Neural progenitor cell (in vitro differentiated cells): ENCODE data around the gene ZNF232.
"Not testable (repeated sequence)": the region's sequence is repeated elsewhere in the genome, so short reads cannot be mapped to it uniquely, and the experiment has no call there.

ENCODE experiments used
- CTCF ChIP-seq: fragments of 200-600 bp; sonication (generic); IDR thresholded peaks from 2 replicates; pipeline ENCODE4 v1.5.1; 2017; ENCODE audit warnings: antibody characterized with exemption, mild to moderate bottlenecking
- EZH2phosphoT487 ChIP-seq: fragments of 200-600 bp; sonication (generic); IDR thresholded peaks from 2 replicates; pipeline ENCODE4 v1.6.1; 2017; ENCODE audit warnings: antibody characterized with exemption

- TF ChIP-seq CTCF, EZH2phosphoT487: not testable (repeated sequence)
These were observed 10.4 kb upstream of the ZNF232 start for GRCh38 chr17:5122056-5122455.
